ENCODE measurements around the gene PIWIL4. TPM values are rescaled to one million over a fixed set of nuclear protein-coding genes. Genes with fewer than 3 reads are reported as not detected.

The PIWIL4 gene
- total and polyA plus RNA-seq, 2 of the 8 experiments (the other 6 are each of a cell fraction or from before 2014, with no cell fraction given), result 0.51 to 0.52 TPM

DNA sequence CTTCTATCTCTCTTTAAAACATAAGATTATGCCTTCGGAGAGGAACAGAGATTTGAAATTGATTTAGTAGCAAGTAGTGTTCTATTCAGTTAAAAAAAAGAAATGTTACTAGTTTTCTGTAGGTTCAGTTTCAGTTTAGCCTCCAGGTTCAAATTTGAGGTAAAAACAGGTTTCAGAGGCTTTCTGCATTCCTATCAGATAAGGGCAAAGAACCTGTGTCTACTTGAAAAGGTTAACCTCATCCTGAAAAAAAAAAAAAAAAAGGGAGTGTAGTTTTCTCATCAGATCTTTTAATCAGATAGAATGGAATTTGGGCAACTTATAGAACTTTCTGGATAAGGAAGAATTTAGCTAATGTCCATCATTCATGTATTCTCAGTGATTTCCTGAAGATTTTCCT is 42.8 kb upstream of the PIWIL4 start:
- Histone ChIP-seq H2BK120ac (replicated peaks; ENCODE audit: low read depth, low read length) (no peak overlapping the region), H4K91ac (replicated peaks; ENCODE audit: insufficient read length, low read length) (no peak overlapping the region), H2BK15ac (ENCODE audit: low read length) (no peak overlapping the region), H4K20me1 (replicated peaks in 1 of 2; ENCODE audit: control insufficient read depth in 1 of 2, insufficient read depth in 2 of 2, low read length in 2 of 2) (no peaks in the 10 kb centered on the region), H2BK12ac (ENCODE audit: low read depth, low read length) (no peak overlapping the region), H2AK5ac (ENCODE audit: low read depth, low read length) (no peak overlapping the region), H2BK5ac (ENCODE audit: low read depth, low read length) (no peak overlapping the region), H3K14ac (ENCODE audit: insufficient read length) (no peak overlapping the region), H3K79me2 (ENCODE audit: control insufficient read depth in 1 of 2, insufficient read depth in 2 of 2, low read length in 2 of 2) (no peaks in the 10 kb centered on the region), H3K4me3 (ENCODE audit: extremely low read depth in 1 of 4, insufficient read depth in 2 of 4, low read depth in 3 of 4, low read length in 4 of 4) (no peak overlapping the region), H3K9me3 (ENCODE audit: insufficient read depth in 2 of 2, low read depth in 1 of 2, low read length in 1 of 2) (no peaks in the 10 kb centered on the region), H3K18ac (ENCODE audit: extremely low read depth, low read length) (no peak overlapping the region), H3K4ac (replicated peaks; ENCODE audit: insufficient read length, low read depth, low read length) (no peak overlapping the region), H3K23me2 (ENCODE audit: low read depth, low read length) (no peaks in the 10 kb centered on the region), H3K23ac (ENCODE audit: insufficient read length) (no peak overlapping the region), H3K27me3 (replicated peaks in 1 of 4; ENCODE audit: control insufficient read depth in 3 of 4, extremely low read depth in 1 of 4, insufficient read depth in 3 of 4, low read length in 3 of 4) (no peaks in the 10 kb centered on the region), H3K9ac (replicated peaks in 1 of 4; ENCODE audit: extremely low read depth in 1 of 4, low read depth in 3 of 4, low read length in 3 of 4) (no peak overlapping the region), H2AFZ (ENCODE audit: low read length) (no peak overlapping the region), H3K27ac (ENCODE audit: low read depth, low read length) (no peak overlapping the region), H2BK20ac (ENCODE audit: low read length) (no peak overlapping the region), H3K79me1 (ENCODE audit: low read depth, low read length) (no peaks in the 10 kb centered on the region), H3K36me3 (ENCODE audit: control insufficient read depth in 2 of 4, insufficient read depth in 4 of 4, low read length in 3 of 4) (no peaks in the 10 kb centered on the region), H3K4me2 (ENCODE audit: insufficient read depth in 1 of 2, low read depth in 2 of 2, low read length in 2 of 2) (no peak overlapping the region), H3K56ac (replicated peaks; ENCODE audit: insufficient read length, low read depth, low read length) (no peak overlapping the region), H4K5ac (ENCODE audit: insufficient read length, low read depth, low read length) (no peak overlapping the region), H4K8ac (ENCODE audit: extremely low read depth, insufficient read depth, low read length) (no peak overlapping the region), H3K4me1 (replicated peaks in 1 of 4; ENCODE audit: control insufficient read depth in 3 of 4, insufficient read depth in 4 of 4, low read length in 3 of 4) (no peaks in the 10 kb centered on the region)
- no peak for FAIRE-seq
- no peak for TF ChIP-seq GABPA (IDR thresholded peaks at IDR 0.05; ENCODE audit: borderline replicate concordance, insufficient read depth, low read length)
- 87% methylated on average over 1 of the region's 1 CpG; no CpG with 5 or more reads in 1 of the 2 experiments for WGBS, 2 experiments (ENCODE audit: extremely low coverage in 1 of 2, insufficient coverage in 1 of 2, insufficient read length in 1 of 2, insufficient replicate concordance in 2 of 2, low coverage in 1 of 2, low lambda C conversion rate in 2 of 2, missing lambda C conversion rate in 1 of 2)
- no peak for DNase-seq (ENCODE audit: low read depth in 1 of 2, low spot score in 2 of 2)
- ChIA-PET CTCF (ENCODE audit: partially characterized antibody) (interaction anchor here (1.7 to 1.9 kb wide), 2 partner anchors 76 to 287 kb away, joined by 4 to 5 read pairs; no protein-coding TSS in a partner anchor), POLR2A (ENCODE audit: partially characterized antibody) (no interaction called here)
